Adrenal gland (tissue), 5 donors: Measurements from ENCODE around the gene UBE2L5.

Source experiments
- CTCF ChIP-seq, 6 experiments: fragments of 450-650 bp in 4 of 6; fragments of 200-600 bp in 2 of 6; sonication (generic) in 1 of 6; IDR thresholded peaks; 1 replicate in 5 of 6; 2 replicates in 1 of 6; pipeline versions ENCODE4 v1.5.1 to v1.8.0; 2016 to 2021; ENCODE audit warnings: antibody characterized with exemption in 6 of 6, mild to moderate bottlenecking in 2 of 6, moderate library complexity in 1 of 6
- POLR2A ChIP-seq, 2 donors: fragments of 450-650 bp; IDR thresholded peaks; one replicate each; pipeline ENCODE4 v1.6.1; 2017; ENCODE audit warnings: antibody characterized with exemption in 2 of 2, mild to moderate bottlenecking in 2 of 2, moderate library complexity in 1 of 2
- donor health status: DM: no; HTN: no; CAD: no.

- TF ChIP-seq CTCF (IDR thresholded peaks at IDR 0.05) = no peak
- TF ChIP-seq POLR2A (IDR thresholded peaks at IDR 0.05) = no peak
Measured at GRCh38 chr13:30412346-30412745, 9.9 kb upstream of the UBE2L5 start.
